ENCODE data around the gene COP1.

DNA sequence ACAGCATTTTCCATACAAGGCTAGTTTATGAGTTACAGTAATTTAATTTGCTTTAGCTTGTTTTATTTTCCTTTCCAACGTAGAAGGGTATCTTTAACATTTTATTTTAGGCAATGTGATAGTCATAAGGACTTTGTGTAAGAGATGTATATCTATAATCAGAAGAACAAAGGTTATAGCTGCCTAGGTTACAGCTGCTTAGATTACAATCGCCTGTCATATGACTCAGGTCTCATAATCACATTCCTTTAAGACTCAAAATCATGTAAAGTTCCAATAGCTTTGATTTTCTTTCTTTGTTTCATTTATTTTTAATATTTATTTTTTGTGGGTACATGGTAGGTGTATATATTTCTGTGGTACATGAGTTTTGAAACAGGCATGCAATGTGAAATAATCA, 37.8 kb upstream of the COP1 start:
- TF ChIP-seq PPARA (CRISPR knock-in tag; IDR thresholded peaks at IDR 0.05; ENCODE audit: borderline replicate concordance) (no peak), PATZ1 (CRISPR knock-in tag; IDR thresholded peaks at IDR 0.05; ENCODE audit: borderline replicate concordance) (no peak), SNAI2 (CRISPR knock-in tag; IDR thresholded peaks at IDR 0.05) (no peak), POU6F1 (CRISPR knock-in tag; IDR thresholded peaks at IDR 0.05; ENCODE audit: borderline replicate concordance, low read depth) (no peak), CSRNP3 (CRISPR knock-in tag; IDR thresholded peaks at IDR 0.05) (no peak), RARB (CRISPR knock-in tag; IDR thresholded peaks at IDR 0.05) (no peak), ZFP30 (CRISPR knock-in tag; IDR thresholded peaks at IDR 0.05) (no peak), GLIS3 (CRISPR knock-in tag; IDR thresholded peaks at IDR 0.05) (no peak), ARNTL (CRISPR knock-in tag; IDR thresholded peaks at IDR 0.05; ENCODE audit: borderline replicate concordance, low read depth) (no peak), BACH2 (CRISPR knock-in tag; IDR thresholded peaks at IDR 0.05; ENCODE audit: borderline replicate concordance) (no peak)
- TF ChIP-seq, protein P1, sequence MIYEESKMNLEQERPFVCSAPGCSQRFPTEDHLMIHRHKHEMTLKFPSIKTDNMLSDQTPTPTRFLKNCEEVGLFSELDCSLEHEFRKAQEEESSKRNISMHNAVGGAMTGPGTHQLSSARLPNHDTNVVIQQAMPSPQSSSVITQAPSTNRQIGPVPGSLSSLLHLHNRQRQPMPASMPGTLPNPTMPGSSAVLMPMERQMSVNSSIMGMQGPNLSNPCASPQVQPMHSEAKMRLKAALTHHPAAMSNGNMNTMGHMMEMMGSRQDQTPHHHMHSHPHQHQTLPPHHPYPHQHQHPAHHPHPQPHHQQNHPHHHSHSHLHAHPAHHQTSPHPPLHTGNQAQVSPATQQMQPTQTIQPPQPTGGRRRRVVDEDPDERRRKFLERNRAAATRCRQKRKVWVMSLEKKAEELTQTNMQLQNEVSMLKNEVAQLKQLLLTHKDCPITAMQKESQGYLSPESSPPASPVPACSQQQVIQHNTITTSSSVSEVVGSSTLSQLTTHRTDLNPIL (CRISPR knock-in tag; IDR thresholded peaks at IDR 0.05; ENCODE audit: low read depth) = no peak
- TF ChIP-seq, protein P2, sequence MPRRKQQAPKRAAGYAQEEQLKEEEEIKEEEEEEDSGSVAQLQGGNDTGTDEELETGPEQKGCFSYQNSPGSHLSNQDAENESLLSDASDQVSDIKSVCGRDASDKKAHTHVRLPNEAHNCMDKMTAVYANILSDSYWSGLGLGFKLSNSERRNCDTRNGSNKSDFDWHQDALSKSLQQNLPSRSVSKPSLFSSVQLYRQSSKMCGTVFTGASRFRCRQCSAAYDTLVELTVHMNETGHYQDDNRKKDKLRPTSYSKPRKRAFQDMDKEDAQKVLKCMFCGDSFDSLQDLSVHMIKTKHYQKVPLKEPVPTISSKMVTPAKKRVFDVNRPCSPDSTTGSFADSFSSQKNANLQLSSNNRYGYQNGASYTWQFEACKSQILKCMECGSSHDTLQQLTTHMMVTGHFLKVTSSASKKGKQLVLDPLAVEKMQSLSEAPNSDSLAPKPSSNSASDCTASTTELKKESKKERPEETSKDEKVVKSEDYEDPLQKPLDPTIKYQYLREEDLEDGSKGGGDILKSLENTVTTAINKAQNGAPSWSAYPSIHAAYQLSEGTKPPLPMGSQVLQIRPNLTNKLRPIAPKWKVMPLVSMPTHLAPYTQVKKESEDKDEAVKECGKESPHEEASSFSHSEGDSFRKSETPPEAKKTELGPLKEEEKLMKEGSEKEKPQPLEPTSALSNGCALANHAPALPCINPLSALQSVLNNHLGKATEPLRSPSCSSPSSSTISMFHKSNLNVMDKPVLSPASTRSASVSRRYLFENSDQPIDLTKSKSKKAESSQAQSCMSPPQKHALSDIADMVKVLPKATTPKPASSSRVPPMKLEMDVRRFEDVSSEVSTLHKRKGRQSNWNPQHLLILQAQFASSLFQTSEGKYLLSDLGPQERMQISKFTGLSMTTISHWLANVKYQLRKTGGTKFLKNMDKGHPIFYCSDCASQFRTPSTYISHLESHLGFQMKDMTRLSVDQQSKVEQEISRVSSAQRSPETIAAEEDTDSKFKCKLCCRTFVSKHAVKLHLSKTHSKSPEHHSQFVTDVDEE (CRISPR knock-in tag; IDR thresholded peaks at IDR 0.05) = no peak

Measured in SK-N-SH treated with all-trans-retinoic acid at 6 μM for 48 hours (cell line).